K562 (cell line): ENCODE data around the gene EPHA2. TPM values are rescaled to one million over a fixed set of nuclear protein-coding genes. Genes with fewer than 3 reads are reported as not detected.
A peak's percentile ranks its signal among the peaks of the same experiment; 100 is the strongest.

Source experiments
- ATAC-seq: fragments of 200-7000 bp; cut with Tn5 transposase; 3 replicates; pipeline ENCODE4 v1.9.1; 2020; ENCODE audit warnings: moderate library complexity
- BruUV-seq: library from RNA; stranded (reverse); fragments of 400-500 nt; replicated peaks from 2 replicates; lab custom pipeline; 2021; lab: Mats Ljungman, UMichigan
- CTCF ChIA-PET: fragments of 300-600 bp; formaldehyde crosslinking; extraction: SDS; loops from one replicate; lab custom pipeline; 2021; ENCODE audit warnings: low intra/inter-chr PET ratio; lab: Yijun Ruan, JAX
- POLR2A ChIA-PET: fragments of 300-600, 350-650 bp; sonication (Branson Sonifier 250); formaldehyde crosslinking; extraction: SDS; loops from one replicate; lab custom pipeline; 2021; ENCODE audit warnings: antibody characterized with exemption, inconsistent platforms; lab: Yijun Ruan, JAX
- DNase-seq, 4 experiments: peaks; one replicate each; pipeline versions ENCODE4 v3.0.0 to v3.0.0-alpha.2; 2011 to 2018; ENCODE audit warnings: low spot score in 3 of 4, mixed read lengths in 3 of 4; ENCODE audit errors: extremely low read depth in 1 of 4
- FAIRE-seq: peaks from 2 replicates; lab custom pipeline; 2011; peaks lifted over from hg19 to GRCh38; lab: Jason Lieb, UNC
- H2AFZ ChIP-seq: 2 replicates; pipeline ENCODE4 v1.6.0; 2011; ENCODE audit warnings: low read depth, low read length, control low read depth, inconsistent platforms
- H3K27ac ChIP-seq: fragments of 200-600 bp; 3 replicates; pipeline ENCODE4 v1.8.0; 2011; ENCODE audit warnings: low read depth, mild to moderate bottlenecking, control low read depth, inconsistent platforms, low read length, moderate library complexity, mixed read lengths; ENCODE audit errors: extremely low read depth
- H3K27me3 ChIP-seq, 2 experiments: fragments of 300-600 bp in 1 of 2; 2 replicates in 1 of 2; 3 replicates in 1 of 2; pipeline versions ENCODE4 v1.6.0 to v1.8.0; 2011; ENCODE audit warnings: inconsistent platforms in 2 of 2, low read length in 2 of 2, mild to moderate bottlenecking in 1 of 2, mixed read lengths in 1 of 2, moderate library complexity in 1 of 2; ENCODE audit not compliant: control insufficient read depth in 2 of 2, insufficient read depth in 2 of 2
- H3K36me3 ChIP-seq: fragments of 300-600 bp; 3 replicates; pipeline ENCODE4 v1.8.0; 2011; ENCODE audit warnings: mild to moderate bottlenecking, low read length, inconsistent platforms; ENCODE audit not compliant: control insufficient read depth, insufficient read depth
- H3K4me1 ChIP-seq, 2 experiments: fragments of 200-600 bp in 1 of 2; replicated peaks in 1 of 2; 2 replicates in 1 of 2; 3 replicates in 1 of 2; pipeline versions ENCODE4 v1.5.1 to v1.8.0; 2011; ENCODE audit warnings: inconsistent platforms in 2 of 2, low read length in 2 of 2, mild to moderate bottlenecking in 1 of 2, mixed read lengths in 1 of 2, moderate library complexity in 1 of 2; ENCODE audit not compliant: control insufficient read depth in 2 of 2, insufficient read depth in 2 of 2
- H3K4me2 ChIP-seq: 2 replicates; pipeline ENCODE4 v1.6.1; 2011; ENCODE audit warnings: low read length, control low read depth, inconsistent platforms, mixed read lengths; ENCODE audit not compliant: insufficient read depth
- H3K4me3 ChIP-seq: fragments of 200-600 bp; sonication (generic), shearing (Covaris generic); 2 replicates; pipeline ENCODE4 v1.5.1; 2016; ENCODE audit warnings: control low read depth, inconsistent platforms
- H3K79me2 ChIP-seq: fragments of 200-600 bp; 3 replicates; pipeline ENCODE4 v1.8.0; 2011; ENCODE audit warnings: low read length, inconsistent platforms; ENCODE audit not compliant: control insufficient read depth, insufficient read depth
- H3K9ac ChIP-seq, 2 experiments: 2 replicates each; pipeline versions ENCODE4 v1.6.0 to v1.6.1; 2011; ENCODE audit warnings: low read depth in 2 of 2, low read length in 2 of 2, control low read depth in 1 of 2, inconsistent platforms in 1 of 2, mild to moderate bottlenecking in 1 of 2, mixed read lengths in 1 of 2; ENCODE audit not compliant: insufficient read depth in 1 of 2
- H3K9me1 ChIP-seq: one replicate; pipeline ENCODE4 v1.6.0; 2011; ENCODE audit warnings: inconsistent platforms, mild to moderate bottlenecking, low read length, moderate library complexity; ENCODE audit not compliant: control insufficient read depth, insufficient read depth
- H3K9me3 ChIP-seq: replicated peaks from 2 replicates; pipeline ENCODE4 v1.5.1; 2011; ENCODE audit warnings: low read depth, low read length, inconsistent platforms; ENCODE audit not compliant: control insufficient read depth, insufficient read depth
- H4K20me1 ChIP-seq: replicated peaks from 2 replicates; pipeline ENCODE4 v1.6.1; 2011; ENCODE audit warnings: low read length, inconsistent platforms, mixed read lengths; ENCODE audit not compliant: control insufficient read depth, insufficient read depth
- CEBPB ChIP-seq: fragments of 450-650 bp; IDR thresholded peaks from 2 replicates; pipeline ENCODE4 v1.6.1; 2016; ENCODE audit warnings: missing genetic modification characterization, missing compliant biosample characterization
- MTA3 ChIP-seq: fragments of 450-650 bp; formaldehyde crosslinking; IDR thresholded peaks from 2 replicates; pipeline ENCODE4 v1.6.1; 2017; ENCODE audit warnings: mild to moderate bottlenecking, borderline replicate concordance
- MXI1 ChIP-seq: IDR thresholded peaks from 2 replicates; pipeline ENCODE4 v1.6.1; 2011; ENCODE audit warnings: low read depth, mild to moderate bottlenecking, improper control_type of control experiment, low read length
- SOX6 ChIP-seq: fragments of 450-650 bp; IDR thresholded peaks from 2 replicates; pipeline ENCODE4 v1.6.1; 2014; ENCODE audit warnings: mild to moderate bottlenecking
- ZNF121 ChIP-seq: sonication (generic); formaldehyde crosslinking; conservative IDR thresholded peaks from 2 replicates; pipeline ENCODE4 v1.8.0; 2022; ENCODE audit warnings: missing genetic modification reagents
- ZNF584 ChIP-seq: fragments of 200-800 bp; sonication (Bioruptor generic); IDR thresholded peaks from 2 replicates; pipeline ENCODE4 v1.6.1; 2016; ENCODE audit warnings: low read depth, mild to moderate bottlenecking, missing genetic modification characterization, missing compliant biosample characterization
- WGBS: fragments of 100-300 bp; shearing (Covaris generic); methylation state at CpG from one replicate; pipeline ENCODE4 v1.1.6; 2016; ENCODE audit warnings: low coverage, mixed read lengths; ENCODE audit not compliant: insufficient coverage; ENCODE audit errors: missing lambda C conversion rate; 5-methylcytosine and 5-hydroxymethylcytosine counted together
- in situ Hi-C: fragments of 300-500 bp; cut with MboI; formaldehyde crosslinking; loops from 4 replicates; pipeline ENCODE4 v1.15.0; 2018; ENCODE audit warnings: inconsistent platforms, mixed read lengths
- intact Hi-C: fragments of 100-400 bp; cut with micrococcal nuclease; formaldehyde crosslinking; loops from 2 replicates; pipeline ENCODE4 v1.14.2; 2022
- polyA plus RNA-seq, 8 experiments: library from polyadenylated mRNA; depleted of rRNA in 4 of 8; stranded (reverse) in 5 of 8; unstranded in 3 of 8; fragments of >200 nt; fragmentation: Nextera tagmentation in 2 of 8; fragmentation: Illumina TruSeq in 1 of 8; extraction: Ambion mirVana in 2 of 8; extraction: Trizol in 1 of 8; gene quantifications; 2 replicates each; pipeline versions ENCODE4 v1.2.1 to v1.2.3, GENCODE V29; 2011 to 2014; ENCODE audit warnings: inconsistent platforms in 1 of 8, missing spikeins in 1 of 8
- total RNA-seq, 7 experiments: library from RNA; depleted of rRNA in 6 of 7; stranded (reverse); fragments of >200 nt in 6 of 7; fragmentation: Illumina TruSeq in 2 of 7; extraction: Trizol in 2 of 7; gene quantifications; 2 replicates each; pipeline versions ENCODE4 v1.2.1 to v1.2.3, GENCODE V29; 2011 to 2021; ENCODE audit warnings: low replicate concordance in 1 of 7
- TF ChIP-seq, protein P1 (sequence below), 3 experiments: IDR thresholded peaks in 2 of 3; conservative IDR thresholded peaks in 1 of 3; 2 replicates each; pipeline ENCODE4 v1.5.1; 2011 to 2012; ENCODE audit warnings: low read length in 3 of 3, mild to moderate bottlenecking in 3 of 3, control low read depth in 2 of 3, improper control_type of control experiment in 1 of 3, inconsistent platforms in 1 of 3, low read depth in 1 of 3, mixed read lengths in 1 of 3, moderate library complexity in 1 of 3; ENCODE audit not compliant: insufficient read depth in 2 of 3

EPHA2 gene
- total and polyA plus RNA-seq, 9 of the 15 experiments (the other 6 are each of a cell fraction or from before 2014, with no cell fraction given) = 0.04 to 0.40 (median 0.07) TPM; not detected in 4

DNA sequence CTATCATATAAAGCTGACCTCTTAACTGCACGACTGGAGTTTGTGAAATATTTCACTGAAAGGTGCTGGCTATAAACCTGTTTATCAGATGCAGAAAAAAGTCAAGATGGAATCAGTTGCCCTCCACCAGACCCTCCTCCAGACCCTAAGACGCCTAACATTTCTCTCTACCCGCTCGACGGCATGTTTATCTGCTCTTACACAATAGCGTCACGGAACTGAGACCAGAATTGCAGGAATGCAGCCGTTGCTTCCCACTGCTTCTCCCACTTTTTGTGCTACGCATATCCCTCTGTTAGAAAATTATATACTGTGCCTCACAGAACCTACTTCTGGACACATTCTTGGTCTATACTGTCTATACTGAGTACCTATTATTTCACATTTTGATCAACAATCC is 54.2 kb downstream of the EPHA2 start:
- H3K79me2 ChIP-seq = no peaks in the 10 kb centered on the region
- BruUV-seq = no TSS peak
- no peak for FAIRE-seq

More for the DNA sequence above, 54.2 kb downstream of the EPHA2 start:
- TF ChIP-seq, protein P1, sequence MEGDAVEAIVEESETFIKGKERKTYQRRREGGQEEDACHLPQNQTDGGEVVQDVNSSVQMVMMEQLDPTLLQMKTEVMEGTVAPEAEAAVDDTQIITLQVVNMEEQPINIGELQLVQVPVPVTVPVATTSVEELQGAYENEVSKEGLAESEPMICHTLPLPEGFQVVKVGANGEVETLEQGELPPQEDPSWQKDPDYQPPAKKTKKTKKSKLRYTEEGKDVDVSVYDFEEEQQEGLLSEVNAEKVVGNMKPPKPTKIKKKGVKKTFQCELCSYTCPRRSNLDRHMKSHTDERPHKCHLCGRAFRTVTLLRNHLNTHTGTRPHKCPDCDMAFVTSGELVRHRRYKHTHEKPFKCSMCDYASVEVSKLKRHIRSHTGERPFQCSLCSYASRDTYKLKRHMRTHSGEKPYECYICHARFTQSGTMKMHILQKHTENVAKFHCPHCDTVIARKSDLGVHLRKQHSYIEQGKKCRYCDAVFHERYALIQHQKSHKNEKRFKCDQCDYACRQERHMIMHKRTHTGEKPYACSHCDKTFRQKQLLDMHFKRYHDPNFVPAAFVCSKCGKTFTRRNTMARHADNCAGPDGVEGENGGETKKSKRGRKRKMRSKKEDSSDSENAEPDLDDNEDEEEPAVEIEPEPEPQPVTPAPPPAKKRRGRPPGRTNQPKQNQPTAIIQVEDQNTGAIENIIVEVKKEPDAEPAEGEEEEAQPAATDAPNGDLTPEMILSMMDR (IDR thresholded peaks at IDR 0.05 in 2 of 3, conservative IDR thresholded peaks at IDR 0.05 in 1 of 3; ENCODE audit: insufficient read depth in 2 of 3, low read depth in 1 of 3, low read length in 3 of 3) = no peak
- TF ChIP-seq ZNF121 (no peak), MTA3 (no peak), ZNF584 (no peak), MXI1 (no peak), CEBPB (tag) (peak; percentile 41; the same call in 1 of the 2 replicates), SOX6 (no peak)
- CTCF ChIA-PET = no interaction called here
- H3K9me3 ChIP-seq = peaks cover 4% of the 10 kb centered on the region
- peaks cover 1 to 3% of the 10 kb centered on the region in 2 experiments; a peak in 3 of 5 replicates for H3K27me3 ChIP-seq
- H4K20me1 ChIP-seq = no peaks in the 10 kb centered on the region
- ATAC-seq = no peak
- 20% methylated on average over 9 of the region's 9 CpGs for WGBS
- H3K27ac ChIP-seq = no peak overlapping the region
- H3K9me1 ChIP-seq = no peaks in the 10 kb centered on the region
- intact Hi-C loops = no loop called here
- H3K4me1 ChIP-seq = no peaks in the 10 kb centered on the region
- POLR2A ChIA-PET = interaction anchor here (0.6 to 1.9 kb wide), 3 partner anchors 8 to 60 kb away, joined by 3 to 5 read pairs (median 4); no protein-coding TSS in a partner anchor
- DNase-seq = no peak
- H3K4me3 ChIP-seq = no peak overlapping the region
- H3K36me3 ChIP-seq = no peaks in the 10 kb centered on the region
- H3K9ac ChIP-seq = no peak overlapping the region
- in situ Hi-C loops = no loop called here
- H3K4me2 ChIP-seq = no peak overlapping the region
- H2AFZ ChIP-seq = peak overlapping the region; percentile 28; the same call in 1 of the 2 replicates
